Activated CD4-positive, alpha-beta T cell treated with anti-CD3 and anti-CD28 coated beads, Interleukin-2, amount 50 U/mL, for 1 hour (primary cell): ENCODE data around the gene DNM1L.

Experiments
- DNase-seq: peaks from one replicate; pipeline ENCODE4 v3.0.0-alpha.2; 2020

The DNM1L gene

GRCh38 chr12:32679091-32679919 is at the start of gene DNM1L:
TSS of gene DNM1L (plus strand) at chr12:32679301. CDS start at chr12:32679364, 63 bp downstream.
- peak; percentile 90 for DNase-seq

GRCh38 chr12:32641287-32641901 is 37.7 kb upstream of the DNM1L start:
- no peak for DNase-seq

- DNase-seq, result no peak
Measured at GRCh38 chr12:32644431-32644830, 34.7 kb upstream of the DNM1L start.

- DNase-seq, result no peak
Measured at GRCh38 chr12:32647275-32647674, 31.8 kb upstream of the DNM1L start.

GRCh38 chr12:32650508-32650907 is 28.6 kb upstream of the DNM1L start:
- no peak for DNase-seq

- no peak for DNase-seq
Measured at GRCh38 chr12:32651151-32651955, 27.7 kb upstream of the DNM1L start.

- no peak for DNase-seq
Measured at GRCh38 chr12:32651956-32652210, 27.2 kb upstream of the DNM1L start.

GRCh38 chr12:32659908-32660440 is 19.1 kb upstream of the DNM1L start:
- no peak for DNase-seq

GRCh38 chr12:32661706-32662105 is 17.4 kb upstream of the DNM1L start:
- DNase-seq, result no peak

GRCh38 chr12:32662665-32663064 is 16.4 kb upstream of the DNM1L start:
- no peak for DNase-seq

GRCh38 chr12:32666018-32666417 is 13.1 kb upstream of the DNM1L start:
- no peak for DNase-seq

GRCh38 chr12:32669584-32669983 is 9.5 kb upstream of the DNM1L start:
- no peak for DNase-seq

- no peak for DNase-seq
Measured at GRCh38 chr12:32671930-32672780, 6.9 kb upstream of the DNM1L start.

GRCh38 chr12:32679920-32680237 is 778 bp downstream of the DNM1L start:
- no peak for DNase-seq

- DNase-seq, result no peak
Measured at GRCh38 chr12:32680787-32681186, 1.7 kb downstream of the DNM1L start.

GRCh38 chr12:32681272-32681671 is 2.2 kb downstream of the DNM1L start:
- no peak for DNase-seq

GRCh38 chr12:32686340-32686739 is 7.2 kb downstream of the DNM1L start:
- DNase-seq, result no peak

- DNase-seq, result no peak
Measured at GRCh38 chr12:32688786-32689185, 9.7 kb downstream of the DNM1L start.

GRCh38 chr12:32690927-32691326 is 11.8 kb downstream of the DNM1L start:
- DNase-seq, result no peak

- DNase-seq, result no peak
Measured at GRCh38 chr12:32692358-32692757, 13.3 kb downstream of the DNM1L start.

GRCh38 chr12:32693036-32693435 is 13.9 kb downstream of the DNM1L start:
- DNase-seq, result no peak

- DNase-seq, result no peak
Measured at GRCh38 chr12:32695787-32696186, 16.7 kb downstream of the DNM1L start.

GRCh38 chr12:32697445-32697844 is 18.3 kb downstream of the DNM1L start:
- DNase-seq, result no peak
